HG02610 (cell line): Measurements from ENCODE around the gene FIZ1.

Source experiments
- ATAC-seq: cut with Tn5 transposase; IDR thresholded peaks from one replicate; pipeline ENCODE4 v1.9.1; 2021; ENCODE audit warnings: mild to moderate bottlenecking, moderate library complexity; ENCODE audit not compliant: unreplicated experiment

The FIZ1 gene

DNA sequence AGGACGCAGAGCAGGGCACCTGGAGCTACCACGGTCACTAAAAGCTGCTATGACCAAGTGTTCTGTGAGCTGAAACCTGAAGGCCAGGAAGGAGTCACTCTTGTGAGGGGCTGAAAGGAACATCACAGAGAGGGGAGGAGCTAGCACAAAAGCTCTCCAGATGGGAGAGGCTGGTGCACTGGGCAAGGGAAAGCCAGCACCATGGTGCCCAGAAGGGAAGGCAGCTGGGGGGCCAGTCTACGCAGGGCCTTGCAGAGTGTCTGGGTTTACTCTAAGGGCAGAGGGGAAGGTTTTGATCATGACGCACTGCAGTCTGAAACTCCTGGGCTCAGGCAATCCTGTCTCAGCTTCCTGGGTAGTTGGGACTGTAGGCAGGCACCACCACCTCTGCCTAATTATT is 37.4 kb upstream of the FIZ1 start:
- no peak for ATAC-seq

DNA sequence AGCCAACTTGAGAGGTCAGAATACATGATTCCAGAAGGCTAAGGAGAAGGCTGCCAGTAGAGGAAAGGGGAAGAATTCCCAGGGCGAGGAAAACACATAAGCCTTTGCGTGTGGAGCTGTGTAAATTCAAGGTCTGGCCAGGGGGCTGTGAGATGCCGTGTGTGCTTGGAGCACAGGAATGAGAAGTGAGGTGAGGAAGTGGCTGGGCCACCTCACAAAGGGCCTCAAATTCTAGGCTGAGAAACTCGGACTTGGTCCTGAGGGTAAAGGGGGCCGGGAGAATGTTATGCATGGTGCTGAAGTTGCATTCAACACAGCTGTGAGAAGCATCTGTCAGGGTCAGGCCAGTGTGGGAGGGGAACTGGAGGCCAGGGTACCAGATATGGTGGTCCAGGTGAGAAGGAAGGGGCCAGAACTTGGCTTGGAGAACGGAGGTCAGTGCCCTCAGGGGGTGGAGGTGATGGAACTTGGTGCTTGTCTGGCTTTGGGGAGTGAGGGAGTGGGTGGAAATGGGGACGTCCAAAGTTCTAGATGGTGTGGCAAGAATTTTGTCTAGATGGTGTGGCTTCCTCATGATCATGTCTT is 36.6 kb upstream of the FIZ1 start:
- no peak for ATAC-seq

DNA sequence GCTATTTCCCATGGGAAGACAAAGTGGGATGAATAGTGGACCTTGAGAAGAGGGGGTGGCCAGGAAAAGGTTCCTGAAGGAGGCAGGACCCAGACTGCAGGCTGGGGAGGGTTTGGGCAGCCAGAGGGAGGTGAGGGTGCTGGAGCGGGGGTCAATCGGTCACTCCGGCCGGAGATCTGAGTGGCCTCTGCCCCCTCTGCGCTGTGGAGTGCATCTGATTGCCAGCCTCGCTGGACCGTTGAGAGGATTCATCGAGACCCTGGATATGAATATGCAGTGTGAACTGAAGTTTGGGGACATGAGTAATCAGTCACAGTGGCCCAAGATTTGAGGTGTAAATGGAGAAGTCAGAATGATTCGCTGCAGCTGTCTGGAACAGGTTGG is 36.0 kb upstream of the FIZ1 start:
- no peak for ATAC-seq

DNA sequence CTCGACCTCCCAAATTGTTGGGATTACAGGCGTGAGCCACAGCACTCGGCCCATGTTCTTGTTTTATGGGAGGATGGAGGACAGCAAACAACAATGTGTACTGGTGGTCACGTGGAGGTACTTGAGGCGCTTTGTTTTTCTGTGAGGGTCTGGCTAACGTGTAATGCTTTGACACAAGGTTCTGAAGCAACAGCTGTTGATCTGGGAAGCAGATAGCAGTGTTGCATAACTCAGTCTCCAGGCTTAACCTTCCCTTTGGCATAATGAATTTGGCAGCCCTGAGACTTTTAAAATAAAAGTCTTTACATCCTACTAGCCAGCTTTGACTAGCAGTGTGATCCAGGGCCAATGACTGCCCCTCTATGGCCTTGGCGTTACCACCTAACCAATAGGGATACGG is 34.5 kb upstream of the FIZ1 start:
- ATAC-seq, result no peak

DNA sequence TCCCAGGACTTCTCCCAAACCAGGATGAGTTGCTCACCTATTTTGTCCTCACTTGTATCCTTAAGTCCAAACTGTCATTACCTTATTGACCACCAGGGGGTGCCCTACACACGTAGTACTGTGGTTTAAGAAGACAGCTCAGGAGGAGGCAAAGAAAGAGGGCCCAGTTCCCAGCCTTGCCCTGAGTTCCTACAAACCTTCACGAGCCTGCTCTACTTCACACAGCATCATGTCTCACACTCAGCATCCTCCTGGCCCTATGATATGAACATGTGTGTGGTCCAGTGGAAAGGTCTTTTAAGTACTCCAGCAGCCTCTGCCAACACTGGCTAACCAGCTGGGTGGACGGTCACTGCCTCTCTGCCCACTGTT is 33.1 kb upstream of the FIZ1 start:
- no peak for ATAC-seq

DNA sequence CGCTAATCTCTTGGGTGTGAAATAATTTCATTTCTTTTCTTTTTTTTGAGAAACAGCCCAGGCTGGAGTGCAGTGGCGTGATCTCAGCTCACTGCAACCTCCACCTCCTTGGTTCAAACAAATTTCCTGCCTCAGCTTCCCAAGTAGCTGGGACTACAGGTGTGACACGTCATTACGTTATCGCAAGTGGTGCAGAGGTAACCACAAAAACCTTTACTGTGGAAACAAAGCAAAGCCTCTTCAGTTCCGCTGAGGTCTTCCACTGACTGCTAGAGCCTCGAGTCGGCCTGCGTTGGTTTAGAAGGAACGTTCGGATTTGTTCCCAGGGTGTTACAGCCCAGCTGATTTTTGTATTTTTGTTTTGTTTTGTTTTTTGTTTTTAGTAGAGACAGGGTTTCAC is 27.0 kb upstream of the FIZ1 start:
- no peak for ATAC-seq

DNA sequence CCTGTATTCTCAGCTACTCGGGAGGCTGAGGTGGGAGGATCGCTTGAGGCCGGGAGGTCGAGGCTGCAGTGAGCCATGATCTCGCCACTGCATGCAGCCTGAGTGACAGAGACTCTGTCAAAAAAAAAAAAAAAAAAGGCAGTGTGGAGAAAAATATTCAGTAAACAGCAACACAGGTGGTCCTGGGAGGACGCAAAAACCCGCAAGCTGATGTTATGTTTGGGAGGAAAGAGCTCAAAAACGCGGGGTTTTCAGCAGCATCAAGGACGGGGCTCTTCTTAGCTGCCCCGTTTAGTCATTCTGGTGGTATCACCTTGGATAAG is 25.6 kb upstream of the FIZ1 start:
- ATAC-seq, result no peak

DNA sequence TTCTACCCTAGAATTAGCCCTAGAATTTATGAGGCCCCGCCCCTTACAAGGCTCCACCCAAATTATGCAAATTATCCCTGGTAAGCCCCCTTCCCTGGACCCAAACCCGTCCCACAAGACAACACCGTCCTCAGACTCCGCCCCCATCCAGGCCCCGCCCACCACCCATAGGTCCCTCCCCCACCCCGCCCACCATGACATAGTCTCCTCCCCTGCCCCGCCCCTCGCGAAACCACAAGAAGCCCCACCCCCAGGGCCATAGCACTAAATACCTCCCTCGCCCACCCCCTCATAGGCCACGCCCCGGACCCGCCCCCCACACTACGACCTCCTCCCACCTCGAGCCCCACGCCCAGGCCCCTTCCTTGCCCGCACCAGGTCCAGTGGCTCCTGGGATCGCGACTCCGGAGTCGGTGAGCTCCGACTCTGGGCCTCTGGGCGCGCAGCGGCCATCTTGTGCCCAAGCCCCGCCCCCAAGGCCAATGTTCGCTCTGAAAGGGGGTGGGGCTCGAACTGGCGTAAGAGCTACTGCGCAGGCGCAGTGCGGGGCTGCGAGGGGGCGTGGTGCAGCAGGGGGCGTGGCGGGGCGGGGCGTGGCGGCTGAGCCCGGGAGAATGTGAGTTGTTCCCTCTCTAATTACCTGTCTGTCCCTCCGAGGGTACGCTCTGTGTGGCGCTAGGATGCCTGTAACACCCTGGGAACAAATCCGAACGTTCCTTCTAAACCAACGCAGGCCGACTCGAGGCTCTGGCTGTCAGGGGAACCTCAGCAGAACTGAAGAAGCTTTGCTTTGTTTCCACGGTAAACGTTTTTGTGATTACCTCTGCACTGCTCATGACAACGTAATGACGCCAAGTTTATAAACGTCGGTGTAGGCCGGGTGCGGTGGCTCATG is 25.0 kb upstream of the FIZ1 start, which contains the start of gene ZNF784:
TSS of gene ZNF784 (minus strand) at position 458 of the 895 bp plus-strand sequence. CDS start at position 453, 5 bp downstream.
- ATAC-seq, result no peak

DNA sequence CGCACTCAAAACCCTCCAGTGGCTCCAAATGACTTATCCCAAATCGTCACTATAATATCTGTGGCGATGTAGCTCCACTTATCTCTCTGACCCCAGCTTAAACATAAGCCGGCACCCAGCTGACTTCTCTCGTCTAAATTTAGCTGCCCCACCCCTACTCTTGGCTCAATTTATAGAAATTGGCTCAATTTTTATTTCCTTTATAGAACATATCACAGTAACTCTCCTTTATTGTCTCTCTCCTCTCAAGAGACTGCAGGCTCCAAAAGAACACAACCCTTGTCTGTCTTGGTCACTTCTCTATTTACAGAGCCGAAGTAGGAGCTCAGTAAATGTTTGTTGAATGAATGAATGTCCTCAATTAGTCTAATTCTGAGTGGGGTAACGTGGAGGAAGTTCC is 24.2 kb upstream of the FIZ1 start:
- ATAC-seq, result no peak

DNA sequence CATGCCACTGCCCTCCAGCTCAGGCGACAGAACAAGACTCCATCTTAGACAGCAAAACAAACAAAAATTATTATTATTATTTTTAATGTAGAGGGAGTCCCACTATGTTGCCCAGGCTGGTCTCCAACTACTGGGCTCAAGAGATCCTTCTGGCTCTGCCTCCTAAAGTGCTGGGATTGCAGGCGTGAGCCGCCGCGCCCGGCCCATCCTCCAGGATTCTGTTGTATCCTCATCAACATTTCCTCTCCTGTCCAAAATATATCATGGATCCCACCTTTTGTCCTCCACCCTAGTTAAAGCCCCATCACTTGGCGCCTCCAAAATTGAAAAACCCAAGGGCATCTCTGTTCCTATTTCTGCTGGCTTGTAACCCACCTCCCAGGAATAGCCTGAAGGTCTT is 23.8 kb upstream of the FIZ1 start:
- ATAC-seq, result no peak

DNA sequence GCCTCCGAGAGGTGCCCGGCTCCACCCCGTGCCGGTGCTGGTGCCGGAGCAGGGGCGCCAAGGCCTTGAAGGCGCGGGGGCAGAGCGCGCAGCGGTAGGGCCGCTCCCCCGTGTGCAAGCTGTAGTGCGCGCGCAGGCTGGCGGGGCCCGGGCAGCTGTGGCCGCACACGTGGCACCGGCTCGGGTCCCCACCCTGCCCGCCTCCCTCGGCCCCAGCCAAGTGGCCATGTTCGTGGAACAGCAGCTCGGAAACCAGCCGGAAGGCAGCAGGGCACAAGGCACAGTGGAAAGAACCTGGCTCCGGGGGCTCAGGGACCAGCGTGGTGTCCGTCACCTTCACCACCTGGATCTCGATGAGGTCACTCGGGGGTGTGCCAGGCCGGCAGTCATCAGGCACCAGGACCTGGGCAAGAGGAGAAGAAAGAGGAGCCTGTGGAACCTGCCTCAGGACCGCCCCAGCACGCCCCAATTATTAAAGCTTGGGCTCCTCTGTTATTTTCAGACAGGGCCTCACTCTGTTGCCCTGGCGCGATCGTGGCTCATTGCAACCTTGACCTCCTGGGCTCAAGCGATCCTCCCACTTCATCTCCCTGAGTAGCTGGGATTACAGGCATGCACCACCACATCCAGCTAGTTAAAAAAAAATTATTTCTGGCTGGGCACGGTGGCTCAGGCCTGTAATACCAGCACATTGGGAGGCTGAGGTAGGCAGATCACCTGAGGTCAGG is 23.1 kb upstream of the FIZ1 start:
- ATAC-seq, result no peak

DNA sequence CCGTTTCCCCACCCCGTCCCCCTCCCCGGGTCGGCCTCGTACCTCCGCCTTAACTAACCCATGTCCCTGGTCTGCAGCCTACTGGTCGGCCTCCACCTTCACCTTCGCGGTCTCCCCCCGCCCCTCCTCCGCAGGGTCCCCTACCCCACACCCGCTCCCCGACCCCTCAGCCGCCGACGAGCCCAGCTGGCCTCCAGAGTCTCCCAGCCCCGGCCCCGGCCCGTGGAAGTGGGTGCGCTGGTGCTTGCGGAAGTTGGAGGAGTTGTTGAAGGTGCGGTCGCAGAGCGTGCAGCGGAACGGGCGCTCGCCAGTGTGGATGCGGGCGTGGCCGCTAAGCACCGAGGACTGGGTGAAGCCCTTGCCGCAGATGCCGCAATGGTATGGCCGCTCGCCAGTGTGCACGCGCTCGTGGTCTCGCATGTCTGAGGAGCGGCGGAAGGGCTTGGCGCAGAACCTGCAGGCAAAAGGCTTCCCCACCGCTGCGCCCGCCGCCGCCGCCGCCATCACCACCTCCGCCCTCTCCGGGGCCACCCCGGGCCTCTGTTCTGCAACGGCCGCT is 22.4 kb upstream of the FIZ1 start:
- no peak for ATAC-seq

DNA sequence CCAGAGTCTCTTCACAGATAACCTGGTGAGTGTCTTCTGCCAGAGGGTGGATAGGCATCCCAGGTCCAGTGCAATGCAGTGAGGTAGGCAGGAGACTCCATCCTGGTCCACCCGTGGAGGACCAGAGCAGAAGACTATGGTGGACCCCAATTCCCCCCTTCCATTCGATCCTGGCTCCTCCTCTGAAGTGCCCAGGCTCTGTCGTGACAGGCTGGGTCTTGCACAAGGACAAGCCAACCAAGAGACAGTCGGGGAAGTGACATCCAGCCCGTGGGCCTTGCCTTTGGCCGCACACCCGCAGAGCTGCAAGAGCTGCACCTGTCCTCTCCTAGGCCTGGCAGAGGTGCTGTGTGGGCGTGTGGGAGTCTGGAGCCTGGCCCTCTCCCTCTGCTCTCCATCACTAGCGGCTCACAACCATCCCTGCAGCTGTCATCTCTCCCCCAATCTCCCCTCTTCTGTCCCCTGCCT is 21.9 kb upstream of the FIZ1 start:
- no peak for ATAC-seq

DNA sequence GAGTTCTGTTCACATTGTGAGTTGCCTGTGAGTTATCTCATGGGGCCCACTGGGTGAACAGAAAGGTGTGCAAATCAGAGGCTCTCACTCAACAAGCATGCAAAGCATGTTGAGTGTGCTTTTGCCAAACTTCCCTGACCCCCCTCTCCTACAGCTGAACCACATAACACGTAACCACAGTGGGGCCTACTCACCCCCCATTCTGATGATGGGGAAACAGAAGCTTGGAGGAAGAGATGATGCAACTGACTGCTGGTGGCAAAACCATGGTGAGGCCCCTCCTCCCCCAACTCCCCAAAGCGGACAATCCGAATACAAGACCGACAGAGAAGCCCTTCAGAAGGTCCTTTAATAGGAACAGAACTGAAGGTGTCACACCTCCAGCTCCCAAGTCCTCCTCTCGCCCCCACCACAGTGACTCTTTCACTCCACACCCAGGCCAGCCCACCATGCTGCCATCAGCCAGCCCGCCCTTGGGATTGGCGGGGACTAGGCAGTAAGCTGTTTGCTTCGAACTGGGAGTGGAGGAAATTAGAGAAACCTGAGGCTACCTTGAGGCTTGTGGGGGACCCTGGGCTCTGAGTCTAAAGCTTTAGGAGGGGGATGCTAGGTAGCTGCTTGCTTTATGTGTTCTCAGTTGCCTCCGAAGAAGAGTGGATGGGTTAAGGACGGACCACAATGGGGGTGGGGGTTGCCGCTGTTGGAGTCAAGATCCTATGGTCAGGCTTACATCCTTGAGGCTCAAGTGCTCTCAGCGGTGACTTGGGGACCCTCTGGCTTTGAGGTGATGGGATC is 21.3 kb upstream of the FIZ1 start:
- ATAC-seq, result no peak

DNA sequence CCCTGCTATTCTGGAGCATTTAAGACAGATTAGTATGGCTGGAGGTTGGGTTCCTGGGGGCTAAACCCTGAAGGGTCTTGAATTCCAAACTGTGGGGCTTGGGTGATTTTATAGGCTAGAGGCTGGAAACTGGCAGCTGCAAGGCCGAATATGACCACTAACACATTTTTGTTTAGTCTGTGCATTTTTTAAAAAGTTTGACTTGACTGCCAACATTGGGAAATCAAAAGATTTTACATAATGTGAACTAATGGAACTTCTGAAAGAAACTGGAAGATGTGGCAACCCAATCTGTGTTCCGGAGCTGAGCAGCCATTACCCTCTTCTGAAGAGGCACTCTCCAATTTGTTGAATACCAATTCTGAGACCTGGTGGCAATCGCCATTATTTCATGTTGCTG is 20.0 kb upstream of the FIZ1 start:
- no peak for ATAC-seq

DNA sequence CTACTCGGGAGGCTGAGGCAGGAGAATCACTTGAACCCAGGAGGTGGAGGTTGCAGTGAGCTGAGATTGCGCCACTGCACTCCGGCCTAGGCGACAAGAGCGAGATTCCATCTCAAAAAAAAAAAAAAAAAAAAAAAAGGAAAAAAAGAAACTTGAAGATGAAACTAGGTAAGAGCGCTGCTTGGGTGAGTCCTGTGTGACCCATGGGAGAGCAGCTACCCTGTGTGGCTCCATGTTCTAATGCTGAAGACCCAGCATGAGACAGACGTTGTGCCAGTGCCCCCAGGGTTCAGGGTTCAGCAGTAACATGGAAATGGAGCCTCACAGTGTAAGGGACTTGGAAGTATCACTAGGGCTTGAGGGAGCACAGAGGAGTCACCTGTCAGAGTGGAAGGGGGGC is 19.1 kb upstream of the FIZ1 start:
- ATAC-seq, result no peak

DNA sequence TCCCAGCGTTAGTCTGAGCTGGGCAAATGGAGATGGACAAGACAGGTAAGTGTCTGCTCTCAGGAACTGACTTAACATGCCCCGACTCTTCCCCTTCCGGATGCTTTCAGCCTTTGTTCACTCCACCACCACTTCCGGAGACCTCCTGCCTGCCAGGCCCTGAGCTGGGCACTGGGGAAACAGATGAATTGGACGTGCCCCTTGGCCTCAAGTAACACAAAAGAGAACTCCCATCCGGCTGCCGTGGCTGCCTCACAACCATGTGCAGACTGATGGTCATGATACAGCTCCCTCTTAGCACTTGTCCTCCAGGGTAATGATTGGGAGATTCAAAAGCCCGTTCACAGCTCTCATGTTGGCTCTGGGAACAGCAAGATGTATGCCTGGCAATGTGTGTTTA is 18.1 kb upstream of the FIZ1 start:
- no peak for ATAC-seq

DNA sequence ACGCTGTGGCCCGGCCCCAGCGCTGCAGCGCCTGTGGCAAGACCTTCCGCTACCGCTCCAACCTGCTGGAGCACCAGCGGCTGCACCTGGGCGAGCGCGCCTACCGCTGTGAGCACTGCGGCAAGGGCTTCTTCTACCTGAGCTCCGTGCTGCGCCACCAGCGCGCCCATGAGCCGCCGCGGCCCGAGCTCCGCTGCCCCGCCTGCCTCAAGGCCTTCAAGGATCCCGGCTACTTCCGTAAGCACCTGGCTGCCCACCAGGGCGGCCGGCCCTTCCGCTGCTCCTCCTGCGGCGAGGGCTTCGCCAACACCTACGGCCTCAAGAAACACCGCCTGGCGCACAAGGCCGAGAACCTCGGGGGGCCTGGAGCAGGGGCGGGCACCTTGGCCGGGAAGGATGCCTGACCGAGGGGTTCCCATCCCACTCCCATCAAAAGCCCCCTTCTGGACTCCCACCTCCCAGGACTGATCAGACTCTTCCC is 17.1 kb upstream of the FIZ1 start:
- no peak for ATAC-seq

DNA sequence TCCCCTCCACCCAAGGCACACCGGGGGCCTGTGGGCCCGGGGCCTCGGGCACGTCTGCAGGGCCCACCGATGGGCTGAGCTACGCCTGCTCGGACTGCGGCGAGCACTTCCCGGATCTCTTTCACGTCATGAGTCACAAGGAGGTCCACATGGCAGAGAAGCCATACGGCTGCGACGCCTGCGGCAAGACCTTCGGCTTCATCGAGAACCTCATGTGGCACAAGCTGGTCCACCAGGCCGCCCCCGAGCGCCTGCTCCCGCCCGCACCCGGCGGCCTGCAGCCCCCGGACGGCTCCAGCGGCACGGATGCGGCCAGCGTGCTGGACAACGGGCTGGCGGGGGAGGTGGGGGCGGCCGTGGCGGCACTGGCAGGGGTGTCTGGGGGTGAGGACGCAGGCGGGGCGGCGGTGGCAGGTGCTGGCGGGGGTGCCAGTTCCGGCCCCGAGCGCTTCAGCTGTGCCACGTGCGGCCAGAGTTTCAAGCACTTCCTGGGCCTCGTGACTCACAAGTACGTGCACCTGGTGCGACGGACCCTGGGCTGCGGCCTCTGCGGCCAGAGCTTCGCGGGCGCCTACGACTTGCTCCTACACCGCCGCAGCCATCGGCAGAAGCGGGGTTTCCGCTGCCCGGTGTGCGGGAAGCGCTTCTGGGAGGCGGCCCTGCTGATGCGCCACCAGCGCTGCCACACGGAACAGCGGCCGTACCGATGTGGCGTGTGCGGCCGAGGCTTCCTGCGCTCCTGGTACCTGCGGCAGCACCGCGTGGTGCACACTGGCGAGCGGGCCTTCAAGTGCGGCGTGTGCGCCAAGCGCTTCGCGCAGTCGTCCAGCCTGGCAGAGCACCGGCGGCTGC is 16.5 kb upstream of the FIZ1 start:
- ATAC-seq, result no peak
